ENCODE data around the gene LRIG1.

DNA sequence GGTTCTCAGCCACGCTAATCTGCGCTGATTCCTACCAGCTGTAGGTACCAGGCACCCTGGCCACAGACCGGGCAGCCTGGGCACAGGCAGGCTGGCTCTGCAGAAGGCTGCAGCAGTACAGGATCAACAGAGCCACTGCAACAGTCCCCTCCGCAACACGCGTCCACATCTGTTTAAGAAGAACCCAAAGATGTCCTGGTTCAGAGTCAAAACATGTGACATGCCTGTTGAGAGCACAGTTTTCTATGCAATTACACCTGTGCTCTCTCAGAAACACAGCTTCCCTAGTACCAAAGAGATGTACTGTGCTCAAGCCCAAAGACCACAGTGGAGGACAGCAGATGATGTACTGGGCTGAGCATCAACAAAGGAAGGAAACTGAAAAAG is 18.8 kb downstream of the LRIG1 start:
- TF ChIP-seq, protein P1, sequence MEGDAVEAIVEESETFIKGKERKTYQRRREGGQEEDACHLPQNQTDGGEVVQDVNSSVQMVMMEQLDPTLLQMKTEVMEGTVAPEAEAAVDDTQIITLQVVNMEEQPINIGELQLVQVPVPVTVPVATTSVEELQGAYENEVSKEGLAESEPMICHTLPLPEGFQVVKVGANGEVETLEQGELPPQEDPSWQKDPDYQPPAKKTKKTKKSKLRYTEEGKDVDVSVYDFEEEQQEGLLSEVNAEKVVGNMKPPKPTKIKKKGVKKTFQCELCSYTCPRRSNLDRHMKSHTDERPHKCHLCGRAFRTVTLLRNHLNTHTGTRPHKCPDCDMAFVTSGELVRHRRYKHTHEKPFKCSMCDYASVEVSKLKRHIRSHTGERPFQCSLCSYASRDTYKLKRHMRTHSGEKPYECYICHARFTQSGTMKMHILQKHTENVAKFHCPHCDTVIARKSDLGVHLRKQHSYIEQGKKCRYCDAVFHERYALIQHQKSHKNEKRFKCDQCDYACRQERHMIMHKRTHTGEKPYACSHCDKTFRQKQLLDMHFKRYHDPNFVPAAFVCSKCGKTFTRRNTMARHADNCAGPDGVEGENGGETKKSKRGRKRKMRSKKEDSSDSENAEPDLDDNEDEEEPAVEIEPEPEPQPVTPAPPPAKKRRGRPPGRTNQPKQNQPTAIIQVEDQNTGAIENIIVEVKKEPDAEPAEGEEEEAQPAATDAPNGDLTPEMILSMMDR (IDR thresholded peaks at IDR 0.05) = no peak
- TF ChIP-seq POLR2A (IDR thresholded peaks at IDR 0.05) = no peak

All from breast epithelium (tissue), 3 donors.